GM23338 (cell line): ENCODE measurements around the gene NFE2L1.

Source experiments
- CREB1 ChIP-seq: fragments of 250-450 bp; sonication (Bioruptor Pico); IDR thresholded peaks from 2 replicates; pipeline ENCODE4 v1.5.0; 2020; ENCODE audit warnings: low read depth, mild to moderate bottlenecking, moderate library complexity
- EZH2 ChIP-seq: fragments of 200-600 bp; sonication (generic); IDR thresholded peaks from one replicate; pipeline ENCODE4 v1.8.0; 2017; ENCODE audit warnings: antibody characterized with exemption, mild to moderate bottlenecking, low read depth; ENCODE audit not compliant: unreplicated experiment
- EZH2phosphoT487 ChIP-seq: fragments of 200-600 bp; sonication (generic); IDR thresholded peaks from one replicate; pipeline ENCODE4 v1.8.1; 2018; ENCODE audit warnings: antibody characterized with exemption; ENCODE audit not compliant: unreplicated experiment
- JUNB ChIP-seq: IDR thresholded peaks from one replicate; pipeline ENCODE4 v1.6.1; 2016; ENCODE audit warnings: antibody characterized with exemption; ENCODE audit not compliant: unreplicated experiment
- NANOG ChIP-seq: IDR thresholded peaks from 2 replicates; pipeline ENCODE4 v1.6.1; 2016; ENCODE audit warnings: antibody characterized with exemption, borderline replicate concordance
- POLR2AphosphoS5 ChIP-seq: IDR thresholded peaks from 2 replicates; pipeline ENCODE4 v1.6.1; 2016; ENCODE audit warnings: antibody characterized with exemption, low read depth
- ZNF114 ChIP-seq: fragments of 250-450 bp; sonication (Bioruptor Pico); IDR thresholded peaks from 2 replicates; pipeline ENCODE4 v1.5.0; 2020; ENCODE audit warnings: mild to moderate bottlenecking, moderate library complexity
- TF ChIP-seq, protein P1 (sequence below), 2 experiments: fragments of 200-600 bp in 1 of 2; sonication (generic) in 1 of 2; conservative IDR thresholded peaks; 2 replicates each; pipeline versions ENCODE4 v1.5.1 to v1.6.1; 2016 to 2017; ENCODE audit warnings: antibody characterized with exemption in 2 of 2, low read depth in 2 of 2, mild to moderate bottlenecking in 2 of 2, moderate library complexity in 1 of 2
- TF ChIP-seq, protein P2 (sequence below): IDR thresholded peaks from one replicate; pipeline ENCODE4 v1.6.1; 2018; ENCODE audit warnings: antibody characterized with exemption; ENCODE audit not compliant: unreplicated experiment

DNA sequence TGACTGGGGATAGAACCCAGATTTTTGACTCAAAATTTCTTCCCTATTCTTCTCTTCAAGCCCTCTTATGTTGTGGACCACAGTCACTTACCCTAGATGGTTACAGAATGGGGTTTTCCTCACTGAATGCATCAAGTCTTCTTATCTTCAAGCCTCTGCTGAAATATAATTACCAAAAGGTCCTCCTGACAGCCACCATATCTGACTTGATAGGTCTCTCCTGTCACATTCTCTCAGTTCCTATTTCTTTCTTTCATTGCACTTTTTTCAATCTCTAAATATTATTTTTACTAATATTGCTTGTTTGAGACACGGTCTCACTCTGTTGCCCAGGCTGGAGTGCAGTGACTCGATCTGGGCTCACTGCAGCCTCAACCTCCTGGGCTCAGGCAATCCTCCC lies 9.5 kb upstream of the NFE2L1 start:
- TF ChIP-seq, protein P1, sequence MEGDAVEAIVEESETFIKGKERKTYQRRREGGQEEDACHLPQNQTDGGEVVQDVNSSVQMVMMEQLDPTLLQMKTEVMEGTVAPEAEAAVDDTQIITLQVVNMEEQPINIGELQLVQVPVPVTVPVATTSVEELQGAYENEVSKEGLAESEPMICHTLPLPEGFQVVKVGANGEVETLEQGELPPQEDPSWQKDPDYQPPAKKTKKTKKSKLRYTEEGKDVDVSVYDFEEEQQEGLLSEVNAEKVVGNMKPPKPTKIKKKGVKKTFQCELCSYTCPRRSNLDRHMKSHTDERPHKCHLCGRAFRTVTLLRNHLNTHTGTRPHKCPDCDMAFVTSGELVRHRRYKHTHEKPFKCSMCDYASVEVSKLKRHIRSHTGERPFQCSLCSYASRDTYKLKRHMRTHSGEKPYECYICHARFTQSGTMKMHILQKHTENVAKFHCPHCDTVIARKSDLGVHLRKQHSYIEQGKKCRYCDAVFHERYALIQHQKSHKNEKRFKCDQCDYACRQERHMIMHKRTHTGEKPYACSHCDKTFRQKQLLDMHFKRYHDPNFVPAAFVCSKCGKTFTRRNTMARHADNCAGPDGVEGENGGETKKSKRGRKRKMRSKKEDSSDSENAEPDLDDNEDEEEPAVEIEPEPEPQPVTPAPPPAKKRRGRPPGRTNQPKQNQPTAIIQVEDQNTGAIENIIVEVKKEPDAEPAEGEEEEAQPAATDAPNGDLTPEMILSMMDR (conservative IDR thresholded peaks at IDR 0.05; ENCODE audit: low read depth in 2 of 2) = no peak
- TF ChIP-seq POLR2AphosphoS5 (no peak), EZH2 (no peak), NANOG (no peak), CREB1 (CRISPR knock-in tag) (no peak), EZH2phosphoT487 (no peak), ZNF114 (CRISPR knock-in tag) (no peak), JUNB (no peak)
- TF ChIP-seq, protein P2, sequence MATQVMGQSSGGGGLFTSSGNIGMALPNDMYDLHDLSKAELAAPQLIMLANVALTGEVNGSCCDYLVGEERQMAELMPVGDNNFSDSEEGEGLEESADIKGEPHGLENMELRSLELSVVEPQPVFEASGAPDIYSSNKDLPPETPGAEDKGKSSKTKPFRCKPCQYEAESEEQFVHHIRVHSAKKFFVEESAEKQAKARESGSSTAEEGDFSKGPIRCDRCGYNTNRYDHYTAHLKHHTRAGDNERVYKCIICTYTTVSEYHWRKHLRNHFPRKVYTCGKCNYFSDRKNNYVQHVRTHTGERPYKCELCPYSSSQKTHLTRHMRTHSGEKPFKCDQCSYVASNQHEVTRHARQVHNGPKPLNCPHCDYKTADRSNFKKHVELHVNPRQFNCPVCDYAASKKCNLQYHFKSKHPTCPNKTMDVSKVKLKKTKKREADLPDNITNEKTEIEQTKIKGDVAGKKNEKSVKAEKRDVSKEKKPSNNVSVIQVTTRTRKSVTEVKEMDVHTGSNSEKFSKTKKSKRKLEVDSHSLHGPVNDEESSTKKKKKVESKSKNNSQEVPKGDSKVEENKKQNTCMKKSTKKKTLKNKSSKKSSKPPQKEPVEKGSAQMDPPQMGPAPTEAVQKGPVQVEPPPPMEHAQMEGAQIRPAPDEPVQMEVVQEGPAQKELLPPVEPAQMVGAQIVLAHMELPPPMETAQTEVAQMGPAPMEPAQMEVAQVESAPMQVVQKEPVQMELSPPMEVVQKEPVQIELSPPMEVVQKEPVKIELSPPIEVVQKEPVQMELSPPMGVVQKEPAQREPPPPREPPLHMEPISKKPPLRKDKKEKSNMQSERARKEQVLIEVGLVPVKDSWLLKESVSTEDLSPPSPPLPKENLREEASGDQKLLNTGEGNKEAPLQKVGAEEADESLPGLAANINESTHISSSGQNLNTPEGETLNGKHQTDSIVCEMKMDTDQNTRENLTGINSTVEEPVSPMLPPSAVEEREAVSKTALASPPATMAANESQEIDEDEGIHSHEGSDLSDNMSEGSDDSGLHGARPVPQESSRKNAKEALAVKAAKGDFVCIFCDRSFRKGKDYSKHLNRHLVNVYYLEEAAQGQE = no peak
